ENCODE results near the gene CDH15. TPM values are rescaled to one million over a fixed set of nuclear protein-coding genes. Genes with fewer than 3 reads are reported as not detected.
A peak's percentile ranks its signal among the peaks of the same experiment; 100 is the strongest.

The CDH15 gene
- total RNA-seq, 1 experiment from 2014 or later: not detected

- peak; percentile 12 for TF ChIP-seq CTCF (IDR thresholded peaks at IDR 0.05; ENCODE audit: unreplicated experiment)
- CTCF ChIA-PET: interaction anchor here (1.8 kb wide), 1 partner anchor 116 kb away, joined by 11 read pairs; no protein-coding TSS in a partner anchor
- Mint-ChIP-seq H3K9me3 (ENCODE audit: low read depth, unreplicated experiment) (no peaks in the 10 kb centered on the region), H3K4me1 (ENCODE audit: low read depth, unreplicated experiment) (peaks cover 10% of the 10 kb centered on the region), H3K36me3 (ENCODE audit: insufficient read depth, unreplicated experiment) (peaks cover 15% of the 10 kb centered on the region), H3K27me3 (ENCODE audit: unreplicated experiment) (peaks cover 67% of the 10 kb centered on the region), H3K4me3 (ENCODE audit: low read depth, unreplicated experiment) (no peak overlapping the region), H3K27ac (ENCODE audit: unreplicated experiment) (no peak overlapping the region)
- DNase-seq: peak; percentile 42
- no TSS peak for BruUV-seq (replicated peaks)
- intact Hi-C loops (cut with micrococcal nuclease; ENCODE audit: unreplicated experiment): no loop called here
These were observed 3.0 kb upstream of the CDH15 start for GRCh38 chr16:89168381-89169189.

GRCh38 chr16:89169778-89170177 is 1.8 kb upstream of the CDH15 start:
- CTCF ChIA-PET: no interaction called here
- H3K4me3 Mint-ChIP-seq (ENCODE audit: low read depth, unreplicated experiment): no peak overlapping the region
- BruUV-seq (replicated peaks): no TSS peak

GRCh38 chr16:89170346-89171215 is 967 bp upstream of the CDH15 start:
- Mint-ChIP-seq H3K27ac (ENCODE audit: unreplicated experiment) (peak overlapping the region; percentile 48), H3K4me3 (ENCODE audit: low read depth, unreplicated experiment) (peak overlapping the region; percentile 71), H3K36me3 (ENCODE audit: insufficient read depth, unreplicated experiment) (peaks cover 15% of the 10 kb centered on the region), H3K9me3 (ENCODE audit: low read depth, unreplicated experiment) (no peaks in the 10 kb centered on the region), H3K4me1 (ENCODE audit: low read depth, unreplicated experiment) (peaks cover 10% of the 10 kb centered on the region), H3K27me3 (ENCODE audit: unreplicated experiment) (peaks cover 70% of the 10 kb centered on the region)
- no peak for TF ChIP-seq CTCF (IDR thresholded peaks at IDR 0.05; ENCODE audit: unreplicated experiment)
- BruUV-seq (replicated peaks): no TSS peak
- intact Hi-C loops (cut with micrococcal nuclease; ENCODE audit: unreplicated experiment): loop anchor here (2.0 kb wide), 1 partner anchor 358 kb away; no protein-coding TSS in a partner anchor
- peak; percentile 86 for DNase-seq
- CTCF ChIA-PET: interaction anchor here (0.6 to 1.3 kb wide), 7 partner anchors 17 to 433 kb away, joined by 3 to 5 read pairs (median 3); no protein-coding TSS in a partner anchor

More at GRCh38 chr16:89169778-89170177, 1.8 kb upstream of the CDH15 start:
- DNase-seq: no peak
- H3K36me3 Mint-ChIP-seq (ENCODE audit: insufficient read depth, unreplicated experiment): peaks cover 15% of the 10 kb centered on the region
- H3K9me3 Mint-ChIP-seq (ENCODE audit: low read depth, unreplicated experiment): no peaks in the 10 kb centered on the region
- no peak overlapping the region for H3K27ac Mint-ChIP-seq (ENCODE audit: unreplicated experiment)
- no peak for TF ChIP-seq CTCF (IDR thresholded peaks at IDR 0.05; ENCODE audit: unreplicated experiment)
- peaks cover 77% of the 10 kb centered on the region for H3K27me3 Mint-ChIP-seq (ENCODE audit: unreplicated experiment)
- peaks cover 10% of the 10 kb centered on the region for H3K4me1 Mint-ChIP-seq (ENCODE audit: low read depth, unreplicated experiment)
- intact Hi-C loops (cut with micrococcal nuclease; ENCODE audit: unreplicated experiment): loop anchor here (2.0 kb wide), 1 partner anchor 357 kb away; no protein-coding TSS in a partner anchor

GRCh38 chr16:89172171-89172527 is 601 bp downstream of the CDH15 start:
- Mint-ChIP-seq H3K9me3 (ENCODE audit: low read depth, unreplicated experiment) (no peaks in the 10 kb centered on the region), H3K4me1 (ENCODE audit: low read depth, unreplicated experiment) (peaks cover 10% of the 10 kb centered on the region), H3K27ac (ENCODE audit: unreplicated experiment) (no peak overlapping the region), H3K4me3 (ENCODE audit: low read depth, unreplicated experiment) (no peak overlapping the region), H3K27me3 (ENCODE audit: unreplicated experiment) (peaks cover 68% of the 10 kb centered on the region), H3K36me3 (ENCODE audit: insufficient read depth, unreplicated experiment) (peaks cover 15% of the 10 kb centered on the region)
- no TSS peak for BruUV-seq (replicated peaks)
- CTCF ChIA-PET: no interaction called here
- intact Hi-C loops (cut with micrococcal nuclease; ENCODE audit: unreplicated experiment): no loop called here
- no peak for DNase-seq
- no peak for TF ChIP-seq CTCF (IDR thresholded peaks at IDR 0.05; ENCODE audit: unreplicated experiment)
